ENCODE results near the gene WASF3. TPM values are rescaled to one million over a fixed set of nuclear protein-coding genes. Genes with fewer than 3 reads are reported as not detected.

WASF3 gene
- total and polyA plus RNA-seq, 4 donors = 0.82 to 4.9 (median 2.3) TPM

- H3K27me3 ChIP-seq (ENCODE audit: control insufficient read depth in 4 of 4, insufficient read depth in 4 of 4, low read length in 3 of 4) = no peaks in the 10 kb centered on the region
- no peak for DNase-seq (ENCODE audit: low spot score)
- no peak for TF ChIP-seq HNF4G (IDR thresholded peaks at IDR 0.05)
- TF ChIP-seq GABPA (IDR thresholded peaks at IDR 0.05 in 1 of 2, conservative IDR thresholded peaks at IDR 0.05 in 1 of 2) = no peak
- TF ChIP-seq NR2F2 (IDR thresholded peaks at IDR 0.05) = no peak
- TF ChIP-seq ZBTB33 (IDR thresholded peaks at IDR 0.05) = no peak
- TF ChIP-seq SP1 (IDR thresholded peaks at IDR 0.05) = no peak
- TF ChIP-seq REST (IDR thresholded peaks at IDR 0.05) = no peak
- no peak for TF ChIP-seq RXRA (IDR thresholded peaks at IDR 0.05)
- TF ChIP-seq FOXA1 (IDR thresholded peaks at IDR 0.05) = no peak
- TF ChIP-seq TAF1 (conservative IDR thresholded peaks at IDR 0.05) = no peak
- TF ChIP-seq, protein P1, sequence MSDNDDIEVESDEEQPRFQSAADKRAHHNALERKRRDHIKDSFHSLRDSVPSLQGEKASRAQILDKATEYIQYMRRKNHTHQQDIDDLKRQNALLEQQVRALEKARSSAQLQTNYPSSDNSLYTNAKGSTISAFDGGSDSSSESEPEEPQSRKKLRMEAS (IDR thresholded peaks at IDR 0.05) = no peak
- no peak for TF ChIP-seq FOXA2 (IDR thresholded peaks at IDR 0.05)
- TF ChIP-seq JUND (IDR thresholded peaks at IDR 0.05) = no peak
- TF ChIP-seq ATF3 (IDR thresholded peaks at IDR 0.05) = no peak
- TF ChIP-seq CTCF (IDR thresholded peaks at IDR 0.05; ENCODE audit: low read depth, low read length, missing input control) = no peak
- TF ChIP-seq HNF4A (conservative IDR thresholded peaks at IDR 0.05) = no peak
- TF ChIP-seq EGR1 (IDR thresholded peaks at IDR 0.05; ENCODE audit: low read depth in 2 of 2) = no peak
- TF ChIP-seq RAD21 (IDR thresholded peaks at IDR 0.05) = no peak
- WGBS = 84% methylated on average over 2 of the region's 2 CpGs
- H3K9me3 ChIP-seq (ENCODE audit: control insufficient read depth in 4 of 4, low read length in 3 of 4) = no peaks in the 10 kb centered on the region
- H3K27ac ChIP-seq (ENCODE audit: low read depth in 1 of 2, low read length in 2 of 2) = no peak overlapping the region
- no peak overlapping the region for H3K4me3 ChIP-seq (ENCODE audit: low read depth in 1 of 3, low read length in 3 of 3)
- H3K36me3 ChIP-seq (ENCODE audit: control insufficient read depth in 4 of 4, insufficient read depth in 3 of 4, low read depth in 1 of 4, low read length in 3 of 4) = no peaks in the 10 kb centered on the region
- H3K4me1 ChIP-seq (ENCODE audit: control insufficient read depth in 4 of 4, insufficient read depth in 4 of 4, low read length in 3 of 4) = peaks cover 0 to 8% (median 5%) of the 10 kb centered on the region in 4 donors
- no peak overlapping the region for H3K9ac ChIP-seq (ENCODE audit: low read depth in 1 of 2, low read length in 2 of 2)
Observed at GRCh38 chr13:26616126-26616525, 58.6 kb downstream of the WASF3 start.
